Kidney (tissue), 14 donors: ENCODE data around the gene ATP8A2. TPM values are rescaled to one million over a fixed set of nuclear protein-coding genes. Genes with fewer than 3 reads are reported as not detected.

Experiments
- DNase-seq, 5 donors: peaks; one replicate each; pipeline ENCODE4 v3.0.0-alpha.2; 2013 to 2020
- FAIRE-seq: peaks from 2 replicates; lab custom pipeline; 2012; peaks lifted over from hg19 to GRCh38; lab: Jason Lieb, UNC
- H3K27ac ChIP-seq, 2 donors: one replicate each; pipeline ENCODE4 v1.7.0; 2013; ENCODE audit warnings: low read depth in 2 of 2, low read length in 2 of 2, inconsistent platforms in 1 of 2
- H3K27me3 ChIP-seq: one replicate; pipeline ENCODE4 v1.7.1; 2013; ENCODE audit warnings: low read length, inconsistent platforms; ENCODE audit not compliant: control insufficient read depth, insufficient read depth
- H3K36me3 ChIP-seq, 3 donors: one replicate each; pipeline versions ENCODE4 v1.7.0 to v1.7.1; 2013; ENCODE audit warnings: low read length in 3 of 3, control low read depth in 1 of 3, inconsistent platforms in 1 of 3; ENCODE audit not compliant: insufficient read depth in 3 of 3, control insufficient read depth in 2 of 3
- H3K4me1 ChIP-seq, 3 donors: one replicate each; pipeline versions ENCODE4 v1.7.0 to v1.7.1; 2013; ENCODE audit warnings: low read length in 3 of 3, inconsistent platforms in 1 of 3, low read depth in 1 of 3; ENCODE audit not compliant: control insufficient read depth in 2 of 3, insufficient read depth in 2 of 3
- H3K4me3 ChIP-seq, 3 donors: one replicate each; pipeline versions ENCODE4 v1.7.0 to v1.8.1; 2013; ENCODE audit warnings: low read length in 3 of 3, control low read depth in 1 of 3, inconsistent platforms in 1 of 3
- H3K9ac ChIP-seq, 3 donors: one replicate each; pipeline versions ENCODE4 v1.7.0 to v1.7.1; 2013; ENCODE audit warnings: low read length in 3 of 3, control low read depth in 1 of 3, inconsistent platforms in 1 of 3
- H3K9me3 ChIP-seq, 3 donors: one replicate each; pipeline versions ENCODE4 v1.7.0 to v1.7.1; 2013; ENCODE audit warnings: low read length in 3 of 3, control low read depth in 1 of 3, inconsistent platforms in 1 of 3; ENCODE audit not compliant: control insufficient read depth in 2 of 3, insufficient read depth in 1 of 3
- intact Hi-C: fragments of 100-400 bp; cut with DNase I; formaldehyde crosslinking; loops from one replicate; pipeline ENCODE4 v1.11.1; 2022
- polyA plus RNA-seq: library from polyadenylated mRNA; stranded (reverse); fragments of 350-450 nt; fragmentation: Illumina TruSeq; extraction: RNeasy Lipid Tissue Mini Kit (QIAGEN cat#74804); gene quantifications from one replicate; pipeline ENCODE4 v1.2.3, GENCODE V29; 2014; ENCODE audit warnings: low read depth, low replicate concordance; ENCODE audit not compliant: insufficient read depth
- total RNA-seq: library from RNA; stranded (reverse); fragmentation: NEBNext Ultra II Directional; extraction: Animal tissue kit (Norgen Biotek cat#: 25700); gene quantifications from one replicate; pipeline ENCODE4 v1.2.1, GENCODE V29; 2021
- TF ChIP-seq, protein P1 (sequence below): IDR thresholded peaks from 3 replicates; pipeline ENCODE4 v1.5.1; 2012; ENCODE audit warnings: mild to moderate bottlenecking, moderate library complexity, borderline replicate concordance; ENCODE audit not compliant: insufficient read depth; ENCODE audit errors: extremely low read depth
- donor health status: control.
- donor health status: control.
- donor health status: control.
- donor health status: control.
- donor health status: control.
- donor health status: DM: yes; HTN: yes; CAD: no.
- donor health status: Normal renal cell carcinoma (clear cell type).

Gene ATP8A2
- total and polyA plus RNA-seq, 2 donors from 2014 or later = 0.50 to 0.73 TPM

GRCh38 chr13:25679159-25679558, 307.4 kb downstream of the ATP8A2 start:
- DNase-seq = no peak
- intact Hi-C loops = no loop called here

DNA sequence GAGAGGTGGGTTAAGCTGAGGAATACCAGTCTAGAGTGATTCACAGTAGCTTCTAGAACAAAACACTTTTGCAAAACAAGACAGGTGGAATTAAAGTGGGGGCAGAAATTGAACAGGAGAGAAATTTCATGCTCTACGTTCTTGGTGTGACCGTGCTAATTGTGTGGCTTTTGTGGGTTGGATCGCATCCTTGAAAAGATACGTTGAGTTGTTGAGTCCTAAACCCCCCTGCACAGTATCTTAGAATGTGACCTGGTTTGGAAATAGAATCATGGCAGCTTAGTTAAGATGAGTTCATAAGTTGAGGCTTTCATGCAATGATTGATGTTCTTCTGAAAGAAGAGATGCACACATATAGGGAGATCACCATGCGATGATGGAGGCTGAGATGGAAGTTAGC, 308.2 kb downstream of the ATP8A2 start:
- TF ChIP-seq, protein P1, sequence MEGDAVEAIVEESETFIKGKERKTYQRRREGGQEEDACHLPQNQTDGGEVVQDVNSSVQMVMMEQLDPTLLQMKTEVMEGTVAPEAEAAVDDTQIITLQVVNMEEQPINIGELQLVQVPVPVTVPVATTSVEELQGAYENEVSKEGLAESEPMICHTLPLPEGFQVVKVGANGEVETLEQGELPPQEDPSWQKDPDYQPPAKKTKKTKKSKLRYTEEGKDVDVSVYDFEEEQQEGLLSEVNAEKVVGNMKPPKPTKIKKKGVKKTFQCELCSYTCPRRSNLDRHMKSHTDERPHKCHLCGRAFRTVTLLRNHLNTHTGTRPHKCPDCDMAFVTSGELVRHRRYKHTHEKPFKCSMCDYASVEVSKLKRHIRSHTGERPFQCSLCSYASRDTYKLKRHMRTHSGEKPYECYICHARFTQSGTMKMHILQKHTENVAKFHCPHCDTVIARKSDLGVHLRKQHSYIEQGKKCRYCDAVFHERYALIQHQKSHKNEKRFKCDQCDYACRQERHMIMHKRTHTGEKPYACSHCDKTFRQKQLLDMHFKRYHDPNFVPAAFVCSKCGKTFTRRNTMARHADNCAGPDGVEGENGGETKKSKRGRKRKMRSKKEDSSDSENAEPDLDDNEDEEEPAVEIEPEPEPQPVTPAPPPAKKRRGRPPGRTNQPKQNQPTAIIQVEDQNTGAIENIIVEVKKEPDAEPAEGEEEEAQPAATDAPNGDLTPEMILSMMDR = no peak
- no peaks in the 10 kb centered on the region for H3K36me3 ChIP-seq
- FAIRE-seq (no peak), DNase-seq (no peak)
- intact Hi-C loops = no loop called here
- H3K9ac ChIP-seq = no peak overlapping the region
- H3K4me1 ChIP-seq = no peaks in the 10 kb centered on the region
- no peaks in the 10 kb centered on the region for H3K27me3 ChIP-seq
- H3K27ac ChIP-seq = no peak overlapping the region
- no peaks in the 10 kb centered on the region for H3K9me3 ChIP-seq
- no peak overlapping the region for H3K4me3 ChIP-seq

More at GRCh38 chr13:25679159-25679558, 307.4 kb downstream of the ATP8A2 start:
- Histone ChIP-seq H3K36me3 (no peaks in the 10 kb centered on the region), H3K9me3 (no peaks in the 10 kb centered on the region), H3K4me3 (no peak overlapping the region), H3K27me3 (no peaks in the 10 kb centered on the region), H3K4me1 (no peaks in the 10 kb centered on the region), H3K9ac (no peak overlapping the region), H3K27ac (no peak overlapping the region)
- no peak for FAIRE-seq
- TF ChIP-seq, protein P1 = no peak

DNA sequence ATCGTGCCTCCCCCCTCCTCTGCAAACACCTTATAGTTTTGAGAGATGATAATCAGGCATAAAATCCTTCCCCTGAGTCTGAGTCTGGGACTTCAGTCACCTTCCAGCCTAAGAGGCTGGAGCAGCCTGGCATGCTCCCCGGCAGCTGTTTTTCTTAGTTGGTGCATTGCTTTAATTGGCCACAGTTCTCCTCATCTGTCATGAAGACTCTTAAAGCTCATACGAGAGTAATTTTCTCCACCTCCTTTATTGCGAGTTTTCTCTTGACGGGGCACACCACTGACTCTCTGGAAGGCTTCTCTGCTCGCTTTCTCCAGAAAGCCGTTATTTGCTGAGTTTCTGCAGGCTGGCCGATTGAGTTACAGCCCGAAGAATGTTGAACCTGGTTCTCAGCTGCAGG, 310.5 kb downstream of the ATP8A2 start:
- H3K36me3 ChIP-seq = no peaks in the 10 kb centered on the region
- no peak for FAIRE-seq
- H3K27me3 ChIP-seq = no peaks in the 10 kb centered on the region
- intact Hi-C loops = no loop called here
- no peak overlapping the region for H3K9ac ChIP-seq
- no peak for DNase-seq
- TF ChIP-seq, protein P1 = no peak
- no peak overlapping the region for H3K4me3 ChIP-seq
- H3K9me3 ChIP-seq = no peaks in the 10 kb centered on the region
- H3K4me1 ChIP-seq = no peaks in the 10 kb centered on the region
- H3K27ac ChIP-seq = no peak overlapping the region

GRCh38 chr13:25683056-25683455, 311.3 kb downstream of the ATP8A2 start:
- no peaks in the 10 kb centered on the region for H3K36me3 ChIP-seq
- H3K27me3 ChIP-seq = no peaks in the 10 kb centered on the region
- no peak overlapping the region for H3K27ac ChIP-seq
- no peaks in the 10 kb centered on the region for H3K9me3 ChIP-seq
- no peaks in the 10 kb centered on the region for H3K4me1 ChIP-seq
- TF ChIP-seq, protein P1 = no peak
- H3K9ac ChIP-seq = no peak overlapping the region
- no peak overlapping the region for H3K4me3 ChIP-seq
- DNase-seq (no peak), FAIRE-seq (no peak)
- intact Hi-C loops = no loop called here
